GM21526 (cell line): ENCODE data around the gene SOX3.

Experiments used
- ATAC-seq: cut with Tn5 transposase; IDR thresholded peaks from one replicate; pipeline ENCODE4 v1.9.1; 2021; ENCODE audit warnings: moderate library complexity; ENCODE audit not compliant: unreplicated experiment, low FRiP score

The SOX3 gene

GRCh38 chrX:140500441-140500840 is 4.4 kb downstream of the SOX3 start:
- no peak for ATAC-seq

- ATAC-seq, result no peak
These were observed 9.1 kb downstream of the SOX3 start for GRCh38 chrX:140495739-140496138.

GRCh38 chrX:140492066-140492994 is 12.5 kb downstream of the SOX3 start:
- ATAC-seq, result no peak

GRCh38 chrX:140480765-140481164 is 24.1 kb downstream of the SOX3 start:
- no peak for ATAC-seq

GRCh38 chrX:140477987-140478386 is 26.9 kb downstream of the SOX3 start:
- ATAC-seq, result no peak

GRCh38 chrX:140475025-140475424 is 29.8 kb downstream of the SOX3 start:
- no peak for ATAC-seq

GRCh38 chrX:140467211-140467610 is 37.7 kb downstream of the SOX3 start:
- no peak for ATAC-seq
